Neural cell (in vitro differentiated cells): ENCODE measurements around the gene MAGI1. TPM values are rescaled to one million over a fixed set of nuclear protein-coding genes. Genes with fewer than 3 reads are reported as not detected.

Experiments
- H2AFZ ChIP-seq: fragments of 200-600, 300-800 bp; sonication (generic), shearing (Covaris generic); 2 replicates; pipeline ENCODE4 v1.6.0; 2014; ENCODE audit warnings: low read depth, mild to moderate bottlenecking, antibody characterized with exemption, low read length, moderate library complexity
- H3F3A ChIP-seq: fragments of 200-600 bp; shearing (Covaris generic); 2 replicates; pipeline ENCODE4 v1.6.1; 2016; ENCODE audit warnings: mild to moderate bottlenecking, moderate library complexity, mixed read lengths, antibody characterized with exemption, low read length; ENCODE audit not compliant: insufficient read depth, poor library complexity, severe bottlenecking
- H3K27ac ChIP-seq: fragments of 200-600, 300-800 bp; sonication (generic), shearing (Covaris generic); 2 replicates; pipeline ENCODE4 v1.5.1; 2014; ENCODE audit warnings: mild to moderate bottlenecking, low read length, moderate library complexity
- H3K27me3 ChIP-seq: fragments of 300-800, 200-600 bp; sonication (generic), shearing (Covaris generic); 2 replicates; pipeline ENCODE4 v1.6.0; 2014; ENCODE audit warnings: mild to moderate bottlenecking, low read depth, low read length, moderate library complexity; ENCODE audit not compliant: insufficient read depth
- H3K36me3 ChIP-seq: fragments of 300-800, 200-600 bp; sonication (generic), shearing (Covaris generic); 2 replicates; pipeline ENCODE4 v1.5.1; 2014; ENCODE audit warnings: mild to moderate bottlenecking, antibody characterized with exemption, low read length, moderate library complexity; ENCODE audit not compliant: insufficient read depth
- H3K4me2 ChIP-seq: fragments of 300-800, 200-600 bp; sonication (generic), shearing (Covaris generic); 2 replicates; pipeline ENCODE4 v1.6.0; 2014; ENCODE audit warnings: mild to moderate bottlenecking, low read length
- H3K4me3 ChIP-seq: fragments of 300-800, 200-600 bp; sonication (generic), shearing (Covaris generic); 2 replicates; pipeline ENCODE4 v1.5.1; 2014; ENCODE audit warnings: mild to moderate bottlenecking, low read length, moderate library complexity
- H3K79me2 ChIP-seq: fragments of 200-600 bp; shearing (Covaris generic); replicated peaks from 2 replicates; pipeline ENCODE4 v1.6.0; 2014; ENCODE audit warnings: mild to moderate bottlenecking, low read length, moderate library complexity; ENCODE audit not compliant: insufficient read depth
- H3K9ac ChIP-seq: fragments of 300-800, 200-600 bp; sonication (generic), shearing (Covaris generic); 2 replicates; pipeline ENCODE4 v1.6.1; 2016; ENCODE audit warnings: mild to moderate bottlenecking, low read length, mixed read lengths
- H3K9me2 ChIP-seq: fragments of 200-600 bp; shearing (Covaris generic); 2 replicates; pipeline ENCODE4 v1.6.1; 2016; ENCODE audit warnings: mild to moderate bottlenecking, low read length, mixed read lengths; ENCODE audit not compliant: insufficient read depth
- H3K9me3 ChIP-seq: fragments of 200-600, 300-800 bp; sonication (generic), shearing (Covaris generic); 2 replicates; pipeline ENCODE4 v1.6.1; 2016; ENCODE audit warnings: mild to moderate bottlenecking, mixed run types, low read length, moderate library complexity, mixed read lengths
- H4K20me1 ChIP-seq: fragments of 200-600 bp; shearing (Covaris generic); 2 replicates; pipeline ENCODE4 v1.6.1; 2016; ENCODE audit warnings: mild to moderate bottlenecking, mixed run types; ENCODE audit not compliant: insufficient read depth
- CTCF ChIP-seq: fragments of 450-650 bp; IDR thresholded peaks from 2 replicates; pipeline ENCODE4 v1.5.1; 2014; ENCODE audit warnings: antibody characterized with exemption, mild to moderate bottlenecking, moderate library complexity; ENCODE audit not compliant: poor library complexity, severe bottlenecking
- EP300 ChIP-seq: fragments of 450-650 bp; conservative IDR thresholded peaks from 2 replicates; pipeline ENCODE4 v1.6.1; 2014; ENCODE audit warnings: antibody characterized with exemption, mild to moderate bottlenecking, moderate library complexity; ENCODE audit not compliant: poor library complexity, severe bottlenecking
- EZH2 ChIP-seq: fragments of 200-600, 300-800 bp; shearing (Covaris generic), sonication (generic); IDR thresholded peaks from 2 replicates; pipeline ENCODE4 v1.6.1; 2014; ENCODE audit warnings: antibody characterized with exemption, low read length, borderline replicate concordance, mild to moderate bottlenecking; ENCODE audit not compliant: insufficient read depth, poor library complexity, severe bottlenecking
- MXI1 ChIP-seq: fragments of 450-650 bp; conservative IDR thresholded peaks from 2 replicates; pipeline ENCODE4 v1.6.1; 2014; ENCODE audit warnings: antibody characterized with exemption, mild to moderate bottlenecking; ENCODE audit not compliant: poor library complexity, severe bottlenecking
- POLR2AphosphoS5 ChIP-seq: IDR thresholded peaks from 2 replicates; pipeline ENCODE4 v1.6.1; 2012
- RAD21 ChIP-seq: fragments of 450-650 bp; conservative IDR thresholded peaks from 2 replicates; pipeline ENCODE4 v1.6.1; 2014; ENCODE audit warnings: antibody characterized with exemption, mild to moderate bottlenecking, moderate library complexity
- REST ChIP-seq: IDR thresholded peaks from 2 replicates; pipeline ENCODE4 v1.6.1; 2012; ENCODE audit warnings: borderline replicate concordance
- SMC3 ChIP-seq: fragments of 450-650 bp; conservative IDR thresholded peaks from 2 replicates; pipeline ENCODE4 v1.6.1; 2014; ENCODE audit warnings: antibody characterized with exemption, mild to moderate bottlenecking, moderate library complexity; ENCODE audit not compliant: poor library complexity
- TAF1 ChIP-seq: IDR thresholded peaks from 2 replicates; pipeline ENCODE4 v1.6.1; 2012; ENCODE audit warnings: low read depth
- polyA plus RNA-seq: library from polyadenylated mRNA; depleted of rRNA; stranded (reverse); fragments of >200 nt; gene quantifications from 2 replicates; pipeline ENCODE4 v1.2.3, GENCODE V29; 2014

Gene MAGI1
- polyA plus RNA-seq, 1 donor from 2014 or later, result 44.7 TPM

- TF ChIP-seq SMC3 (no peak), REST (no peak), TAF1 (no peak), RAD21 (no peak), EP300 (no peak), CTCF (no peak), POLR2AphosphoS5 (no peak), EZH2 (no peak), MXI1 (no peak)
- Histone ChIP-seq H3K4me3 (no peak overlapping the region), H3K79me2 (no peaks in the 10 kb centered on the region), H3K36me3 (no peaks in the 10 kb centered on the region), H3K9me2 (no peaks in the 10 kb centered on the region), H3K27me3 (no peaks in the 10 kb centered on the region), H2AFZ (no peak overlapping the region), H3F3A (no peaks in the 10 kb centered on the region), H3K9ac (no peak overlapping the region), H3K9me3 (no peaks in the 10 kb centered on the region), H4K20me1 (no peaks in the 10 kb centered on the region), H3K4me2 (no peak overlapping the region), H3K27ac (no peak overlapping the region)
Measured at GRCh38 chr3:65924762-65925161, 114.0 kb downstream of the MAGI1 start.

- no peaks in the 10 kb centered on the region for H3K9me3 ChIP-seq
- no peak overlapping the region for H3K4me3 ChIP-seq
- H4K20me1 ChIP-seq, result no peaks in the 10 kb centered on the region
- no peak overlapping the region for H3K27ac ChIP-seq
- H2AFZ ChIP-seq, result no peak overlapping the region
- no peak overlapping the region for H3K4me2 ChIP-seq
- H3K9me2 ChIP-seq, result no peaks in the 10 kb centered on the region
- H3K27me3 ChIP-seq, result no peaks in the 10 kb centered on the region
- no peaks in the 10 kb centered on the region for H3K36me3 ChIP-seq
- TF ChIP-seq RAD21 (no peak), TAF1 (no peak), EP300 (no peak), EZH2 (no peak), MXI1 (no peak), SMC3 (no peak), POLR2AphosphoS5 (no peak), REST (no peak), CTCF (no peak)
- no peaks in the 10 kb centered on the region for H3F3A ChIP-seq
- H3K9ac ChIP-seq, result no peak overlapping the region
- no peaks in the 10 kb centered on the region for H3K79me2 ChIP-seq
Measured at GRCh38 chr3:65922441-65922840, 116.3 kb downstream of the MAGI1 start.
